ENCODE measurements around the gene HEATR9.
A peak's percentile ranks its signal among the peaks of the same experiment; 100 is the strongest.

Gene HEATR9

GRCh38 chr17:35892091-35893035 lies 23.7 kb upstream of the HEATR9 start:
- DNase-seq = no peak

- no peak for DNase-seq
Measured at GRCh38 chr17:35891269-35891668, 22.6 kb upstream of the HEATR9 start.

GRCh38 chr17:35890774-35891155 lies 22.1 kb upstream of the HEATR9 start:
- DNase-seq = peak; percentile 55

- peak; percentile 83 for DNase-seq
Measured at GRCh38 chr17:35889818-35890773, 21.4 kb upstream of the HEATR9 start.

GRCh38 chr17:35889241-35889640 lies 20.6 kb upstream of the HEATR9 start:
- DNase-seq = no peak

- DNase-seq = no peak
Measured at GRCh38 chr17:35879773-35880654, 11.3 kb upstream of the HEATR9 start, which contains the start of gene CCL5. Gene CCL5, minus strand, starts transcription at chr17:35880360.

- DNase-seq = no peak
Measured at GRCh38 chr17:35878361-35878760, 9.7 kb upstream of the HEATR9 start.

GRCh38 chr17:35877345-35878029 lies 8.8 kb upstream of the HEATR9 start:
- DNase-seq = no peak

- no peak for DNase-seq
Measured at GRCh38 chr17:35876534-35876933, 7.8 kb upstream of the HEATR9 start.

GRCh38 chr17:35875800-35876139 lies 7.1 kb upstream of the HEATR9 start:
- no peak for DNase-seq

GRCh38 chr17:35875072-35875799 lies 6.5 kb upstream of the HEATR9 start:
- no peak for DNase-seq

- no peak for DNase-seq
Measured at GRCh38 chr17:35872196-35872980, 3.7 kb upstream of the HEATR9 start.

- DNase-seq = no peak
Measured at GRCh38 chr17:35870906-35871819, 2.5 kb upstream of the HEATR9 start.

- no peak for DNase-seq
Measured at GRCh38 chr17:35867574-35867973, 1.1 kb downstream of the HEATR9 start.

- no peak for DNase-seq
Measured at GRCh38 chr17:35866341-35866950, 2.2 kb downstream of the HEATR9 start.

GRCh38 chr17:35865412-35866340 lies 3.0 kb downstream of the HEATR9 start:
- DNase-seq = no peak

- DNase-seq = no peak
Measured at GRCh38 chr17:35864853-35865252, 3.8 kb downstream of the HEATR9 start.

- no peak for DNase-seq
Measured at GRCh38 chr17:35856603-35857002, 12.1 kb downstream of the HEATR9 start.

All from NCI-H69 (cell line).